T47D (cell line): ENCODE measurements around the gene WHRN.

Source experiments
- DNase-seq, 2 experiments: peaks; one replicate each; pipeline versions ENCODE4 v3.0.0 to v3.0.0-alpha.2; 2011 to 2012; ENCODE audit warnings: low read depth in 1 of 2, low spot score in 1 of 2
- JUND ChIP-seq: IDR thresholded peaks from 2 replicates; pipeline ENCODE4 v1.6.1; 2012; ENCODE audit warnings: low read depth
- in situ Hi-C: cut with HindIII; loops from 2 replicates; pipeline ENCODE4 v1.10.0; 2016; ENCODE audit warnings: low sequenced_read_pairs, low pct_unique_long_range_greater_than_20kb

The WHRN gene

GRCh38 chr9:114424126-114424525 lies 81.1 kb downstream of the WHRN start:
- in situ Hi-C loops: no loop called here
- TF ChIP-seq JUND: no peak
- no peak for DNase-seq

- TF ChIP-seq JUND: no peak
- in situ Hi-C loops: no loop called here
Measured at GRCh38 chr9:114423181-114423580, 82.1 kb downstream of the WHRN start.

GRCh38 chr9:114421147-114421546 lies 84.1 kb downstream of the WHRN start:
- DNase-seq: no peak
- TF ChIP-seq JUND: no peak
- in situ Hi-C loops: no loop called here

More at GRCh38 chr9:114423181-114423580, 82.1 kb downstream of the WHRN start:
- no peak for DNase-seq

GRCh38 chr9:114419796-114420195 lies 85.5 kb downstream of the WHRN start:
- no peak for TF ChIP-seq JUND
- DNase-seq: no peak
- in situ Hi-C loops: no loop called here

GRCh38 chr9:114418053-114418452 lies 87.2 kb downstream of the WHRN start:
- no peak for TF ChIP-seq JUND
- no peak for DNase-seq
- in situ Hi-C loops: no loop called here

GRCh38 chr9:114417511-114417910 lies 87.8 kb downstream of the WHRN start:
- DNase-seq: no peak
- no peak for TF ChIP-seq JUND
- in situ Hi-C loops: no loop called here

- TF ChIP-seq JUND: no peak
- no peak for DNase-seq
- in situ Hi-C loops: no loop called here
Measured at GRCh38 chr9:114416906-114417305, 88.4 kb downstream of the WHRN start.

- TF ChIP-seq JUND: no peak
- in situ Hi-C loops: no loop called here
- DNase-seq: no peak
Measured at GRCh38 chr9:114416290-114416689, 89.0 kb downstream of the WHRN start.

GRCh38 chr9:114414346-114414745 lies 90.9 kb downstream of the WHRN start:
- TF ChIP-seq JUND: no peak
- DNase-seq: no peak
- in situ Hi-C loops: no loop called here

GRCh38 chr9:114413861-114414301 lies 91.4 kb downstream of the WHRN start:
- no peak for DNase-seq
- in situ Hi-C loops: no loop called here
- TF ChIP-seq JUND: no peak

GRCh38 chr9:114412048-114412683 lies 93.1 kb downstream of the WHRN start:
- in situ Hi-C loops: no loop called here
- no peak for TF ChIP-seq JUND
- no peak for DNase-seq

- in situ Hi-C loops: no loop called here
- no peak for TF ChIP-seq JUND
- DNase-seq: no peak
Measured at GRCh38 chr9:114411452-114411851, 93.8 kb downstream of the WHRN start.

- DNase-seq: no peak
- no peak for TF ChIP-seq JUND
- in situ Hi-C loops: no loop called here
Measured at GRCh38 chr9:114410910-114411309, 94.4 kb downstream of the WHRN start.

- in situ Hi-C loops: no loop called here
- no peak for TF ChIP-seq JUND
- no peak for DNase-seq
Measured at GRCh38 chr9:114409842-114410241, 95.4 kb downstream of the WHRN start.
